H9 (cell line): Measurements from ENCODE around the gene RETN. TPM values are rescaled to one million over a fixed set of nuclear protein-coding genes. Genes with fewer than 3 reads are reported as not detected.

ENCODE experiments used
- DNase-seq: peaks from one replicate; pipeline ENCODE4 v3.0.0-alpha.2; 2017
- H2AFZ ChIP-seq: one replicate; pipeline ENCODE4 v1.6.1; 2013; ENCODE audit warnings: mild to moderate bottlenecking, low read length, control low read depth, moderate library complexity
- H2AK5ac ChIP-seq: 2 replicates; pipeline ENCODE4 v1.6.1; 2013; ENCODE audit warnings: low read length, control low read depth, mixed read lengths; ENCODE audit not compliant: insufficient read length
- H2BK120ac ChIP-seq: one replicate; pipeline ENCODE4 v1.6.1; 2013; ENCODE audit warnings: low read depth, mild to moderate bottlenecking, low read length, control low read depth, inconsistent platforms; ENCODE audit not compliant: poor library complexity, severe bottlenecking
- H2BK12ac ChIP-seq: 2 replicates; pipeline ENCODE4 v1.6.1; 2013; ENCODE audit warnings: low read length, control low read depth, mixed read lengths, low read depth; ENCODE audit not compliant: insufficient read length
- H2BK15ac ChIP-seq: 2 replicates; pipeline ENCODE4 v1.6.1; 2013; ENCODE audit warnings: low read depth, low read length, control low read depth
- H2BK20ac ChIP-seq: one replicate; pipeline ENCODE4 v1.6.1; 2013; ENCODE audit warnings: low read depth, mild to moderate bottlenecking, low read length, control low read depth, inconsistent platforms; ENCODE audit not compliant: poor library complexity, severe bottlenecking
- H2BK5ac ChIP-seq: 2 replicates; pipeline ENCODE4 v1.6.1; 2013; ENCODE audit warnings: low read length, control low read depth, mixed read lengths; ENCODE audit not compliant: insufficient read length
- H3K14ac ChIP-seq: 2 replicates; pipeline ENCODE4 v1.6.1; 2013; ENCODE audit warnings: low read length, control low read depth; ENCODE audit not compliant: insufficient read depth
- H3K18ac ChIP-seq: 2 replicates; pipeline ENCODE4 v1.6.1; 2013; ENCODE audit warnings: low read depth, mild to moderate bottlenecking, mixed read lengths, low read length, control low read depth; ENCODE audit not compliant: insufficient read length
- H3K23ac ChIP-seq: 2 replicates; pipeline ENCODE4 v1.6.1; 2013; ENCODE audit warnings: low read length, control low read depth, mixed read lengths, low read depth; ENCODE audit not compliant: insufficient read length
- H3K23me2 ChIP-seq: 2 replicates; pipeline ENCODE4 v1.6.1; 2013; ENCODE audit warnings: low read depth, mild to moderate bottlenecking, mixed read lengths, low read length, control low read depth; ENCODE audit not compliant: insufficient read length, poor library complexity, severe bottlenecking
- H3K27ac ChIP-seq: 2 replicates; pipeline ENCODE4 v1.5.1; 2013; ENCODE audit warnings: low read length, control low read depth, mixed read lengths, low read depth; ENCODE audit not compliant: insufficient read length
- H3K27me3 ChIP-seq: 2 replicates; pipeline ENCODE4 v1.6.1; 2013; ENCODE audit warnings: low read length, control low read depth, inconsistent platforms; ENCODE audit not compliant: insufficient read depth
- H3K4ac ChIP-seq: 2 replicates; pipeline ENCODE4 v1.6.1; 2013; ENCODE audit warnings: low read depth, mild to moderate bottlenecking, control low read depth, inconsistent platforms, low read length, moderate library complexity
- H3K4me1 ChIP-seq: 2 replicates; pipeline ENCODE4 v1.6.1; 2013; ENCODE audit warnings: low read length, control low read depth, inconsistent platforms; ENCODE audit not compliant: insufficient read depth
- H3K4me2 ChIP-seq: 2 replicates; pipeline ENCODE4 v1.6.1; 2013; ENCODE audit warnings: low read length, control low read depth, mixed read lengths; ENCODE audit not compliant: insufficient read length, insufficient read depth
- H3K56ac ChIP-seq: 2 replicates; pipeline ENCODE4 v1.6.1; 2013; ENCODE audit warnings: low read depth, mild to moderate bottlenecking, mixed read lengths, low read length, control low read depth; ENCODE audit not compliant: insufficient read length
- H3K79me1 ChIP-seq: 2 replicates; pipeline ENCODE4 v1.6.1; 2013; ENCODE audit warnings: low read depth, mild to moderate bottlenecking, moderate library complexity, low read length, control low read depth, inconsistent platforms; ENCODE audit not compliant: insufficient read depth, poor library complexity, severe bottlenecking
- H3K79me2 ChIP-seq: 2 replicates; pipeline ENCODE4 v1.6.1; 2013; ENCODE audit warnings: low read length, control low read depth, inconsistent platforms; ENCODE audit not compliant: insufficient read depth
- H3K9ac ChIP-seq: 2 replicates; pipeline ENCODE4 v1.6.1; 2013; ENCODE audit warnings: low read length, control low read depth, mixed read lengths; ENCODE audit not compliant: insufficient read length; ENCODE audit errors: extremely low read depth
- H3K9me3 ChIP-seq: one replicate; pipeline ENCODE4 v1.6.1; 2013; ENCODE audit warnings: low read depth, low read length, inconsistent platforms; ENCODE audit not compliant: control insufficient read depth
- H3T11ph ChIP-seq: one replicate; pipeline ENCODE4 v1.6.1; 2013; ENCODE audit warnings: mild to moderate bottlenecking, low read length, control low read depth, inconsistent platforms
- H4K20me1 ChIP-seq: one replicate; pipeline ENCODE4 v1.6.1; 2013; ENCODE audit not compliant: control insufficient read depth, insufficient read length, insufficient read depth
- H4K5ac ChIP-seq: 2 replicates; pipeline ENCODE4 v1.6.1; 2013; ENCODE audit warnings: low read depth, mild to moderate bottlenecking, mixed read lengths, low read length, control low read depth; ENCODE audit not compliant: insufficient read length
- H4K8ac ChIP-seq: replicated peaks from 2 replicates; pipeline ENCODE4 v1.6.1; 2013; ENCODE audit warnings: low read length, control low read depth, mixed read lengths, low read depth; ENCODE audit not compliant: insufficient read length
- H4K91ac ChIP-seq: 2 replicates; pipeline ENCODE4 v1.6.1; 2013; ENCODE audit warnings: low read depth, mild to moderate bottlenecking, moderate library complexity, mixed read lengths, low read length, control low read depth; ENCODE audit not compliant: insufficient read length
- H3K27ac Mint-ChIP-seq, 3 experiments: 2 replicates in 2 of 3; 3 replicates in 1 of 3; pipeline ENCODE4 v1.8.0; 2020 to 2021; ENCODE audit warnings: mixed read lengths in 3 of 3, mild to moderate bottlenecking in 1 of 3, moderate library complexity in 1 of 3
- H3K27me3 Mint-ChIP-seq: 2 replicates; pipeline ENCODE4 v1.8.0; 2021; ENCODE audit warnings: low read depth, mild to moderate bottlenecking, moderate library complexity, mixed read lengths
- H3K36me3 Mint-ChIP-seq, 3 experiments: 2 replicates in 2 of 3; 3 replicates in 1 of 3; pipeline ENCODE4 v1.8.0; 2020 to 2021; ENCODE audit warnings: low read depth in 3 of 3, mixed read lengths in 3 of 3; ENCODE audit not compliant: insufficient read depth in 1 of 3
- H3K4me1 Mint-ChIP-seq, 2 experiments: 2 replicates each; pipeline ENCODE4 v1.8.0; 2020; ENCODE audit warnings: mixed read lengths in 2 of 2
- H3K4me3 Mint-ChIP-seq, 2 experiments: 2 replicates in 1 of 2; 3 replicates in 1 of 2; pipeline ENCODE4 v1.8.0; 2020 to 2021; ENCODE audit warnings: mild to moderate bottlenecking in 2 of 2, mixed read lengths in 2 of 2, moderate library complexity in 1 of 2
- H3K9me3 Mint-ChIP-seq, 2 experiments: 2 replicates in 1 of 2; 3 replicates in 1 of 2; pipeline ENCODE4 v1.8.0; 2020; ENCODE audit warnings: mild to moderate bottlenecking in 2 of 2, mixed read lengths in 2 of 2, moderate library complexity in 1 of 2
- CTCF ChIP-seq: fragments of 200-600 bp; sonication (generic); conservative IDR thresholded peaks from 3 replicates; pipeline ENCODE4 v1.8.0; 2021; ENCODE audit warnings: antibody characterized with exemption, mild to moderate bottlenecking
- WGBS: extraction: QIAGEN DNeasy Blood & Tissue Kit; methylation state at CpG from one replicate; pipeline ENCODE4 v1.1.7; 2013; ENCODE audit warnings: missing lambda C conversion rate, low lambda C conversion rate, mixed read lengths; ENCODE audit not compliant: insufficient read length; ENCODE audit errors: extremely low coverage; 5-methylcytosine and 5-hydroxymethylcytosine counted together
- total RNA-seq: library from RNA; stranded (reverse); gene quantifications from 2 replicates; pipeline ENCODE4 v1.2.1, GENCODE V29; 2021

The RETN gene
- total RNA-seq, 1 experiment from 2014 or later = not detected

DNA sequence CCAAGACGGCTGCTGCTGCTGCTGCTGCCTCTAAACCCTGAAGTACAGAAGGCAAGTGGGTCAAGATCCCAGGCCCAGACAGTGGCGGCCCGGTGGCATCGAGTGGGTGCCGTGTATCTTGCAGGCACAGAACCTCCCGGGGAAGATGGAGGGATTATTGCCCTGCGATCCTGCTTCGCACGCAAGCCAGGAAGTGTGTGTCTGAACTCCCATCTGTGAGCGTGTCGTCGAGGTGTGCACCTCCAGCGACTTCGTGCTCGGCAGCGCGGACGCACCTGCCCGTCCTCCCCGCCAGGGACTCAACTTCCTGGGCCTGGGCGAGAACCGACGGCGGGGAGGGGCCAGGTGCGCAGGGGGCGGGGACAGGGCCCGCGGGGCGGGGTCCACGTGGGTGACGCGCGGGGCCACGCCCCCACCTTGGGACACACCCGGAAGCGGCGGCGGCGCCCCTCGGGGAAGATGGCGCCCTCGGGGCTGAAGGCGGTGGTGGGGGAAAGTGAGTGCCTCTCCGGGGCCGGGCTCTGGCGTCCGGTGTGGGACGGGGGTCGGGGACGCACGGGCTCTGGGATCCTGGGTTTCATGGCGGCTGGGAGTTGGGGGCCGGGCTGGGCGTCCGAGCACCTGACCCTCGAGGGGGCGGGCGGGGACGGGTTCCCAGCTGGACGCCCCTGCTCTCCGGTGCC lies 32.0 kb upstream of the RETN start, which contains the start of gene STXBP2:
TSS of gene STXBP2 (plus strand) at position 420 of the 683 bp plus-strand sequence. CDS start at position 460, 40 bp downstream.
- H3K56ac ChIP-seq = no peak within 1 kb of the TSS
- no CpG with 5 or more reads among the region's 61 CpGs for WGBS
- H3K9me3 ChIP-seq = no peaks in the 10 kb centered on the region
- no peak within 1 kb of the TSS for H3K23ac ChIP-seq
- Mint-ChIP-seq H3K4me3 (peak within 1 kb of the TSS; percentile 79 to 81), H3K36me3 (peaks cover 7 to 14% (median 13%) of the 10 kb centered on the region in 3 experiments; a peak in 6 of 7 replicates), H3K4me1 (peaks cover 0 to 5% of the 10 kb centered on the region in 2 experiments; a peak in 1 of 4 replicates), H3K27ac (peak within 1 kb of the TSS in 1 of 3 experiments; percentile 89; a peak in 1 of 7 replicates), H3K27me3 (peaks cover 30% of the 10 kb centered on the region), H3K9me3 (no peaks in the 10 kb centered on the region)
- H3K18ac ChIP-seq = peak within 1 kb of the TSS; percentile 66
- no peak within 1 kb of the TSS for H3K27ac ChIP-seq
- no peak within 1 kb of the TSS for H4K8ac ChIP-seq
- no peaks in the 10 kb centered on the region for H3K79me1 ChIP-seq
- H4K91ac ChIP-seq = no peak within 1 kb of the TSS
- H3K4me1 ChIP-seq = no peaks in the 10 kb centered on the region
- H2AFZ ChIP-seq = no peak within 1 kb of the TSS
- H2BK5ac ChIP-seq = no peak within 1 kb of the TSS
- H2BK120ac ChIP-seq = no peak within 1 kb of the TSS
- H3T11ph ChIP-seq = no peak within 1 kb of the TSS
- H4K5ac ChIP-seq = no peak within 1 kb of the TSS
- no peaks in the 10 kb centered on the region for H4K20me1 ChIP-seq
- peak; percentile 28; the same call in 1 of the 3 replicates for TF ChIP-seq CTCF
- peaks cover 16% of the 10 kb centered on the region; the same call in 1 of the 2 replicates for H3K27me3 ChIP-seq
- H2BK12ac ChIP-seq = no peak within 1 kb of the TSS
- H3K14ac ChIP-seq = no peak within 1 kb of the TSS; the same call in 1 of the 2 replicates
- no peak within 1 kb of the TSS for H3K9ac ChIP-seq
- no peak within 1 kb of the TSS for H3K4ac ChIP-seq
- no peak within 1 kb of the TSS for H2AK5ac ChIP-seq
- H3K79me2 ChIP-seq = no peaks in the 10 kb centered on the region
- no peak within 1 kb of the TSS for H2BK20ac ChIP-seq
- H3K4me2 ChIP-seq = peak within 1 kb of the TSS; percentile 55
- no peaks in the 10 kb centered on the region for H3K23me2 ChIP-seq
- H2BK15ac ChIP-seq = no peak within 1 kb of the TSS
- DNase-seq = peak; percentile 91
